Thoracic aorta (tissue), 2 donors: ENCODE measurements around the gene NT5C1B. TPM values are rescaled to one million over a fixed set of nuclear protein-coding genes. Genes with fewer than 3 reads are reported as not detected.

Experiments used
- ATAC-seq: fragments of 150-250 bp; one replicate; pipeline ENCODE4 v1.8.0; 2017; ENCODE audit warnings: low read depth; ENCODE audit not compliant: insufficient number of reproducible peaks, low FRiP score
- DNase-seq: peaks from one replicate; pipeline ENCODE4 v3.0.0-alpha.2; 2020; ENCODE audit warnings: low spot score
- H3K27ac ChIP-seq, 2 donors: fragments of 200-600 bp; sonication (generic); 1 replicate in 1 of 2; 2 replicates in 1 of 2; pipeline ENCODE4 v1.5.1; 2016; ENCODE audit warnings: mild to moderate bottlenecking in 2 of 2, moderate library complexity in 2 of 2
- H3K27me3 ChIP-seq: fragments of 200-600 bp; sonication (generic); replicated peaks from 2 replicates; pipeline ENCODE4 v1.6.0; 2016; ENCODE audit warnings: mild to moderate bottlenecking; ENCODE audit not compliant: insufficient read depth
- H3K36me3 ChIP-seq: fragments of 200-600 bp; sonication (generic); one replicate; pipeline ENCODE4 v1.5.1; 2016
- H3K4me1 ChIP-seq, 2 donors: fragments of 200-600 bp; sonication (generic); 1 replicate in 1 of 2; 2 replicates in 1 of 2; pipeline versions ENCODE4 v1.5.1 to v1.6.0; 2016; ENCODE audit warnings: low read depth in 2 of 2, mild to moderate bottlenecking in 1 of 2; ENCODE audit not compliant: control insufficient read depth in 1 of 2
- H3K4me3 ChIP-seq: fragments of 200-600 bp; sonication (generic); 2 replicates; pipeline ENCODE4 v1.5.1; 2016; ENCODE audit warnings: mild to moderate bottlenecking
- H3K9me3 ChIP-seq: fragments of 200-600 bp; sonication (generic); 2 replicates; pipeline ENCODE4 v1.5.1; 2016
- CTCF ChIP-seq: fragments of 200-600 bp; sonication (generic); IDR thresholded peaks from one replicate; pipeline ENCODE4 v1.5.1; 2019; ENCODE audit warnings: antibody characterized with exemption
- total RNA-seq, 2 donors: library from RNA; depleted of rRNA; stranded (reverse); fragments of >200 nt; gene quantifications; one replicate each; pipeline versions ENCODE4 v1.1.0 to v1.2.3, GENCODE V29; 2016

Gene NT5C1B
- total RNA-seq, 2 donors from 2014 or later = not detected

- no peak for TF ChIP-seq CTCF
- no peak overlapping the region for H3K27ac ChIP-seq
- H3K4me3 ChIP-seq = no peak overlapping the region
- H3K36me3 ChIP-seq = no peaks in the 10 kb centered on the region
- no peaks in the 10 kb centered on the region for H3K9me3 ChIP-seq
- H3K4me1 ChIP-seq = peaks cover 0 to 4% of the 10 kb centered on the region in 2 donors
- no peaks in the 10 kb centered on the region for H3K27me3 ChIP-seq
- no peak for DNase-seq
- no peak for ATAC-seq
Observed at GRCh38 chr2:18566145-18566769, 23.1 kb downstream of the NT5C1B start.

- Histone ChIP-seq H3K4me1 (peaks cover 13 to 36% of the 10 kb centered on the region in 2 donors), H3K27me3 (no peaks in the 10 kb centered on the region), H3K36me3 (peaks cover under 1% of the 10 kb centered on the region), H3K4me3 (peak overlapping the region; percentile 91), H3K27ac (peak overlapping the region; percentile 92 to 96), H3K9me3 (no peaks in the 10 kb centered on the region)
- ATAC-seq (no peak), DNase-seq (no peak)
- TF ChIP-seq CTCF = no peak
Observed at GRCh38 chr2:18560797-18561085, 28.6 kb downstream of the NT5C1B start.

GRCh38 chr2:18560031-18560796 is 29.2 kb downstream of the NT5C1B start, which contains the start of gene RDH14:
RDH14 (minus strand) TSS chr2:18560653; CDS start chr2:18560572, 81 bp downstream.
- Histone ChIP-seq H3K27ac (peak within 1 kb of the TSS; percentile 92 to 96), H3K9me3 (no peaks in the 10 kb centered on the region), H3K27me3 (no peaks in the 10 kb centered on the region), H3K4me1 (peaks cover 13 to 36% of the 10 kb centered on the region in 2 donors), H3K4me3 (peak within 1 kb of the TSS; percentile 91), H3K36me3 (peaks cover 6% of the 10 kb centered on the region)
- ATAC-seq (peak; percentile 96), DNase-seq (peak; percentile 87)
- TF ChIP-seq CTCF = no peak

- ATAC-seq = no peak
Observed at GRCh38 chr2:18559531-18560030, 29.8 kb downstream of the NT5C1B start.

More at GRCh38 chr2:18559531-18560030, 29.8 kb downstream of the NT5C1B start:
- Histone ChIP-seq H3K9me3 (no peaks in the 10 kb centered on the region), H3K27me3 (no peaks in the 10 kb centered on the region), H3K27ac (peak overlapping the region; percentile 92 to 96), H3K4me3 (peak overlapping the region; percentile 91), H3K36me3 (peaks cover 8% of the 10 kb centered on the region), H3K4me1 (peaks cover 13 to 36% of the 10 kb centered on the region in 2 donors)
- DNase-seq = no peak
- TF ChIP-seq CTCF = no peak
